Sciatic nerve (tissue), 2 donors: Measurements from ENCODE around the gene CREB3L1. TPM values are rescaled to one million over a fixed set of nuclear protein-coding genes. Genes with fewer than 3 reads are reported as not detected.
"Not testable (repeated sequence)": the region's sequence is repeated elsewhere in the genome, so short reads cannot be mapped to it uniquely, and the experiment has no call there.

ENCODE experiments used
- ATAC-seq: fragments of 200-7000 bp; cut with Tn5 transposase; one replicate; pipeline ENCODE4 v1.9.1; 2020; ENCODE audit warnings: mild to moderate bottlenecking, moderate library complexity
- DNase-seq: peaks from one replicate; pipeline ENCODE4 v3.0.0-alpha.2; 2020; ENCODE audit warnings: low spot score
- intact Hi-C: fragments of 100-400 bp; cut with DNase I; formaldehyde crosslinking; loops from one replicate; pipeline ENCODE4 v1.14.2; 2022
- total RNA-seq: library from RNA; stranded (reverse); fragmentation: NEBNext Ultra II Directional; extraction: Animal tissue kit (Norgen Biotek cat#: 25700); gene quantifications from one replicate; pipeline ENCODE4 v1.2.1, GENCODE V29; 2021
- donor health status: DM: no; HTN: no; CAD: no.
- donor health status: DM: no; HTN: no; CAD: no.

CREB3L1 gene
- total RNA-seq, 1 donor from 2014 or later = 20.8 TPM

GRCh38 chr11:46291441-46292150 is 14.1 kb downstream of the CREB3L1 start:
- intact Hi-C loops = no loop called here
- DNase-seq = no peak
- peak; percentile 21 for ATAC-seq

- no peak for DNase-seq
- ATAC-seq = no peak
- intact Hi-C loops = no loop called here
Observed at GRCh38 chr11:46293066-46293465, 15.6 kb downstream of the CREB3L1 start.

- intact Hi-C loops = no loop called here
- no peak for DNase-seq
- ATAC-seq = no peak
Observed at GRCh38 chr11:46293641-46294103, 16.2 kb downstream of the CREB3L1 start.

- ATAC-seq (no peak), DNase-seq (no peak)
- intact Hi-C loops = no loop called here
Observed at GRCh38 chr11:46294365-46295309, 17.2 kb downstream of the CREB3L1 start.

- ATAC-seq = peak; percentile 85
- intact Hi-C loops = no loop called here
- DNase-seq = peak; percentile 87
Observed at GRCh38 chr11:46295312-46296058, 18.0 kb downstream of the CREB3L1 start.

GRCh38 chr11:46296059-46296527 is 18.6 kb downstream of the CREB3L1 start:
- ATAC-seq (no peak), DNase-seq (no peak)
- intact Hi-C loops = no loop called here

- ATAC-seq = no peak
- intact Hi-C loops = no loop called here
- no peak for DNase-seq
Observed at GRCh38 chr11:46296528-46297448, 19.3 kb downstream of the CREB3L1 start.

GRCh38 chr11:46298699-46299433 is 21.4 kb downstream of the CREB3L1 start:
- intact Hi-C loops = no loop called here

GRCh38 chr11:46299451-46299961 is 22.0 kb downstream of the CREB3L1 start:
- intact Hi-C loops = no loop called here
- ATAC-seq (no peak), DNase-seq (no peak)

More at GRCh38 chr11:46298699-46299433, 21.4 kb downstream of the CREB3L1 start:
- ATAC-seq = peak; percentile 36
- DNase-seq = no peak

- ATAC-seq = no peak
- intact Hi-C loops = no loop called here
- no peak for DNase-seq
Observed at GRCh38 chr11:46300270-46300669, 22.8 kb downstream of the CREB3L1 start.

- no peak for ATAC-seq
- intact Hi-C loops = no loop called here
Observed at GRCh38 chr11:46302866-46303265, 25.4 kb downstream of the CREB3L1 start.

GRCh38 chr11:46304036-46304435 is 26.6 kb downstream of the CREB3L1 start:
- not testable (repeated sequence) for ATAC-seq, DNase-seq
- intact Hi-C loops = loop anchor here (2.0 kb wide), 1 partner anchor 65 kb away; no protein-coding TSS in a partner anchor

More at GRCh38 chr11:46302866-46303265, 25.4 kb downstream of the CREB3L1 start:
- no peak for DNase-seq

GRCh38 chr11:46304605-46305179 is 27.2 kb downstream of the CREB3L1 start:
- DNase-seq = no peak
- intact Hi-C loops = loop anchor here (2.0 kb wide), 1 partner anchor 66 kb away; no protein-coding TSS in a partner anchor
- no peak for ATAC-seq

GRCh38 chr11:46305295-46305694 is 27.8 kb downstream of the CREB3L1 start:
- no peak for DNase-seq
- intact Hi-C loops = loop anchor here (2.0 kb wide), 1 partner anchor 66 kb away; no protein-coding TSS in a partner anchor
- ATAC-seq = no peak

- no peak for DNase-seq
- no peak for ATAC-seq
- intact Hi-C loops = no loop called here
Observed at GRCh38 chr11:46306296-46306853, 28.9 kb downstream of the CREB3L1 start.

- ATAC-seq = no peak
- no peak for DNase-seq
- intact Hi-C loops = no loop called here
Observed at GRCh38 chr11:46307369-46307768, 29.9 kb downstream of the CREB3L1 start.
